Right atrium auricular region (tissue), 2 donors: ENCODE measurements around the gene C2orf74. TPM values are rescaled to one million over a fixed set of nuclear protein-coding genes. Genes with fewer than 3 reads are reported as not detected.

ENCODE experiments used
- DNase-seq: peaks from one replicate; pipeline ENCODE4 v3.0.0-alpha.2; 2019; ENCODE audit warnings: low spot score
- H3K27ac ChIP-seq, 2 donors: fragments of 200-600 bp; sonication (generic); 1 replicate in 1 of 2; 2 replicates in 1 of 2; pipeline ENCODE4 v1.5.1; 2016 to 2019
- H3K27me3 ChIP-seq, 2 donors: fragments of 200-600 bp; sonication (generic); one replicate each; pipeline versions ENCODE4 v1.5.1 to v1.6.0; 2017 to 2019
- H3K36me3 ChIP-seq: fragments of 200-600 bp; sonication (generic); one replicate; pipeline ENCODE4 v1.5.1; 2016
- H3K4me1 ChIP-seq, 2 donors: fragments of 200-600 bp; sonication (generic); one replicate each; pipeline versions ENCODE4 v1.5.1 to v1.6.0; 2017 to 2019
- H3K4me3 ChIP-seq, 2 donors: fragments of 200-600 bp; sonication (generic); 1 replicate in 1 of 2; 2 replicates in 1 of 2; pipeline ENCODE4 v1.5.1; 2017 to 2019; ENCODE audit warnings: mild to moderate bottlenecking in 1 of 2, moderate library complexity in 1 of 2
- H3K9me3 ChIP-seq, 2 donors: fragments of 200-600 bp; sonication (generic); one replicate each; pipeline ENCODE4 v1.5.1; 2019
- total RNA-seq, 2 donors: library from RNA; depleted of rRNA; stranded (reverse); fragments of >200 nt; gene quantifications; one replicate each; pipeline ENCODE4 v1.1.0, GENCODE V29; 2016
- TF ChIP-seq, protein P1 (sequence below), 2 donors: fragments of 200-600 bp; sonication (generic); IDR thresholded peaks; one replicate each; pipeline ENCODE4 v1.5.1; 2019; ENCODE audit warnings: antibody characterized with exemption in 2 of 2

The C2orf74 gene
- total RNA-seq, 2 donors from 2014 or later, result 28.0 to 51.3 TPM

DNA sequence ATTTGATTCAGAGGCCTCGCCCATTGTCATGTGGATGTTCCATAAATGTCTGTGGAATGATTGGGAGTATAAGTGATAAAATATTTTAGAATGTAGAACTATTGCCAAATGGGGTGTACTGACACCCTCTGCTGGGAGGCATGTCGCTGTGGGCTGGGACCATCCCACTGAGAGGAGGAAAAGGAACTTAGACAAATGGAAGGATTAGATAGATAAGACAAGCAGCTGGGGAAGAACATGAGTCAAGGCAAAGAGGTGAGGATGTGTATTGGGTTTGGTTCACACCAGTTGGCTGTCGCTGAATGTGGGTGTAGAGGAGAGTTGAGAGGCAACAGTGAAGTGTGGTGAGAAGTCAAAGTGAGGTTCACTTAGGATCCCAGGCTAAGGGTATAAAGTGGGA, 4.0 kb downstream of the C2orf74 start:
- Histone ChIP-seq H3K4me3 (no peak overlapping the region), H3K27me3 (no peaks in the 10 kb centered on the region), H3K4me1 (no peaks in the 10 kb centered on the region), H3K9me3 (no peaks in the 10 kb centered on the region), H3K27ac (no peak overlapping the region), H3K36me3 (peaks cover 46% of the 10 kb centered on the region)
- peak; percentile 21 for DNase-seq
- TF ChIP-seq, protein P1, sequence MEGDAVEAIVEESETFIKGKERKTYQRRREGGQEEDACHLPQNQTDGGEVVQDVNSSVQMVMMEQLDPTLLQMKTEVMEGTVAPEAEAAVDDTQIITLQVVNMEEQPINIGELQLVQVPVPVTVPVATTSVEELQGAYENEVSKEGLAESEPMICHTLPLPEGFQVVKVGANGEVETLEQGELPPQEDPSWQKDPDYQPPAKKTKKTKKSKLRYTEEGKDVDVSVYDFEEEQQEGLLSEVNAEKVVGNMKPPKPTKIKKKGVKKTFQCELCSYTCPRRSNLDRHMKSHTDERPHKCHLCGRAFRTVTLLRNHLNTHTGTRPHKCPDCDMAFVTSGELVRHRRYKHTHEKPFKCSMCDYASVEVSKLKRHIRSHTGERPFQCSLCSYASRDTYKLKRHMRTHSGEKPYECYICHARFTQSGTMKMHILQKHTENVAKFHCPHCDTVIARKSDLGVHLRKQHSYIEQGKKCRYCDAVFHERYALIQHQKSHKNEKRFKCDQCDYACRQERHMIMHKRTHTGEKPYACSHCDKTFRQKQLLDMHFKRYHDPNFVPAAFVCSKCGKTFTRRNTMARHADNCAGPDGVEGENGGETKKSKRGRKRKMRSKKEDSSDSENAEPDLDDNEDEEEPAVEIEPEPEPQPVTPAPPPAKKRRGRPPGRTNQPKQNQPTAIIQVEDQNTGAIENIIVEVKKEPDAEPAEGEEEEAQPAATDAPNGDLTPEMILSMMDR (IDR thresholded peaks at IDR 0.05), result no peak

DNA sequence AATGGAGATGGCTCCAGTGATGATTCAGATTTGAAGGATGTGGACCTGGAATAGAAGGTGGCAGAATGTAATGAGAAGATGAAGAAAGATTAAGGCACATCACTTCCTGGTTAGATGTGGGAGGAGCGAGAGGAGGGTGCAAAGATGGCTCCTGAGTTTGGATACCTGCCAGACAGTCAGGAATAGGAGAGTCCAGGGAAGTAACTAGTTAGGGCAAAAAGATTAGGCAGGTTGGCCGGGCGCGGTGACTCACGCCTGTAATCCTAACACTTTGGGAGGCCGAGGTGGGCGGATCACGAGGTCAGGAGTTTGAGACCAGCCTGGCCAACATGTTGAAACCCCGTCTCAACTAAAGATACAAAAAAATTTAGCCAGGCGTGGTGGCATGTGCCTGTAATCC, 5.6 kb downstream of the C2orf74 start:
- no peaks in the 10 kb centered on the region for H3K4me1 ChIP-seq
- H3K9me3 ChIP-seq, result no peaks in the 10 kb centered on the region
- H3K27me3 ChIP-seq, result no peaks in the 10 kb centered on the region
- TF ChIP-seq, protein P1 (IDR thresholded peaks at IDR 0.05), result no peak
- no peak for DNase-seq
- no peak overlapping the region for H3K27ac ChIP-seq
- H3K4me3 ChIP-seq, result no peak overlapping the region
- H3K36me3 ChIP-seq, result peaks cover 44% of the 10 kb centered on the region

DNA sequence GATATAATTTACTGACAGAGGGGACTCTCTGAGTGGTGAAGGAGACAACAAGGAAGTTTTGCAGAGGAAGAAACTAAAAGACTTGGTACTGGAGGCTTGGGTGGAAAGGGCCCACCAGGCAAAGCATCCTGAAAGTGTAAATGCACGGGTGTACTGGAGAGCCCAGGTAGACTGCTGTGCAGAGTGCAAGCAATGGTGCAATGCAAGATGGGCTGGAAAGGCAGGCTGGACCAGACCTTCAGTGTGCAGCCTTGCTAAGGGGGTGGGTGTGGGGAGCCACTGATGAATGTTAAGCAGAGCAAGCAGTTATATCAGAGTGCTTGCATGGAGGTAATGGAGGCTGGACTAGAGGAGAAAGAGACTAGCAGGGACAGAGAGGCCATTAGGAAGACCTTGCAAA, 10.7 kb downstream of the C2orf74 start:
- Histone ChIP-seq H3K36me3 (no peaks in the 10 kb centered on the region), H3K4me3 (no peak overlapping the region), H3K4me1 (peaks cover 0 to 4% of the 10 kb centered on the region in 2 donors), H3K9me3 (no peaks in the 10 kb centered on the region), H3K27me3 (no peaks in the 10 kb centered on the region), H3K27ac (no peak overlapping the region)
- DNase-seq, result peak; percentile 52
- TF ChIP-seq, protein P1 (IDR thresholded peaks at IDR 0.05), result no peak

DNA sequence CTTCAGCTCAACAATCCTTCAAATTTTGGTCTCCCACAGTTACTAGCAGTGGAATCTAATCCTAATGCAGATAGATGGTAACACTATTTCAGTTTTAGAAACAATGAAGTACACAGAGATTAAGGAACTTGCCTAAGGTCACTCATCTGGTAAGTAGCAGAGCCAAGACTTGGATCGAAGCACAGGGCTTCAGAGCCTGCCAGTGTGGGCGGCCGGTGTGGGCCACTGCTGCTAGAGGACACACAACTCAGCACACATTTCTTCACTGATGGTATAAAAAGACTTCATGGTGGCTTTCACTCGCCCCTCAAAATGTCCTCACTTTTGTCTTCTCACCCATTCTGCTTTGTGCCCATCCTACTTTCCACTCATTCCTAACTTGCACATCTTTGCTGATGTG, 11.1 kb downstream of the C2orf74 start:
- TF ChIP-seq, protein P1 (IDR thresholded peaks at IDR 0.05), result no peak
- no peaks in the 10 kb centered on the region for H3K9me3 ChIP-seq
- H3K4me3 ChIP-seq, result no peak overlapping the region
- DNase-seq, result peak; percentile 55
- H3K36me3 ChIP-seq, result no peaks in the 10 kb centered on the region
- H3K27me3 ChIP-seq, result no peaks in the 10 kb centered on the region
- peaks cover 0 to 7% of the 10 kb centered on the region in 2 donors for H3K4me1 ChIP-seq
- H3K27ac ChIP-seq, result no peak overlapping the region

DNA sequence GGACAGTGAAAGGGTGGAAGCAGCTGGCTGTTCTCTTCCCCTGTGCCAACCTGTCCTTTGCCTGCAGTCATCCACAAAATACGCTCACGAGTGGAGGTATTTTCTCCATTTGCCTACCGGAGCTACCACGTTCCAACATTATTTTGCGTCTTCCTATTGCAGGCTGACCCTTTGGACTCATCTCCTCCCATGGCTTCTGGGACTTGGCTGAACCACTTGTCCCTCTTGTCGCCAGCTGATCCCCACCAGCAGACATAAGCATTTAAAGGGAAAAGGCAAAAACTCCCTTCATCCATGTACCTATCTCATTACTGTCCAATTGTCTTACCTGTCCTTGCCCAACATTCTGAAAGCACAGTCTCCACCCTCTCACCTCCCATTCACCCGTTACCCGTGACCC, 13.0 kb downstream of the C2orf74 start:
- no peak overlapping the region for H3K27ac ChIP-seq
- H3K4me1 ChIP-seq, result peaks cover 0 to 26% of the 10 kb centered on the region in 2 donors
- no peaks in the 10 kb centered on the region for H3K27me3 ChIP-seq
- H3K4me3 ChIP-seq, result no peak overlapping the region
- peak; percentile 40 for DNase-seq
- no peaks in the 10 kb centered on the region for H3K9me3 ChIP-seq
- TF ChIP-seq, protein P1 (IDR thresholded peaks at IDR 0.05), result no peak
- H3K36me3 ChIP-seq, result no peaks in the 10 kb centered on the region
